Putamen (tissue), 1 donor: Measurements from ENCODE around the gene SERPINA5.

ENCODE experiments used
- DNase-seq: peaks from one replicate; pipeline ENCODE4 v3.0.0-alpha.2; 2016; ENCODE audit warnings: low spot score

The SERPINA5 gene, protein sequence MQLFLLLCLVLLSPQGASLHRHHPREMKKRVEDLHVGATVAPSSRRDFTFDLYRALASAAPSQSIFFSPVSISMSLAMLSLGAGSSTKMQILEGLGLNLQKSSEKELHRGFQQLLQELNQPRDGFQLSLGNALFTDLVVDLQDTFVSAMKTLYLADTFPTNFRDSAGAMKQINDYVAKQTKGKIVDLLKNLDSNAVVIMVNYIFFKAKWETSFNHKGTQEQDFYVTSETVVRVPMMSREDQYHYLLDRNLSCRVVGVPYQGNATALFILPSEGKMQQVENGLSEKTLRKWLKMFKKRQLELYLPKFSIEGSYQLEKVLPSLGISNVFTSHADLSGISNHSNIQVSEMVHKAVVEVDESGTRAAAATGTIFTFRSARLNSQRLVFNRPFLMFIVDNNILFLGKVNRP

DNA sequence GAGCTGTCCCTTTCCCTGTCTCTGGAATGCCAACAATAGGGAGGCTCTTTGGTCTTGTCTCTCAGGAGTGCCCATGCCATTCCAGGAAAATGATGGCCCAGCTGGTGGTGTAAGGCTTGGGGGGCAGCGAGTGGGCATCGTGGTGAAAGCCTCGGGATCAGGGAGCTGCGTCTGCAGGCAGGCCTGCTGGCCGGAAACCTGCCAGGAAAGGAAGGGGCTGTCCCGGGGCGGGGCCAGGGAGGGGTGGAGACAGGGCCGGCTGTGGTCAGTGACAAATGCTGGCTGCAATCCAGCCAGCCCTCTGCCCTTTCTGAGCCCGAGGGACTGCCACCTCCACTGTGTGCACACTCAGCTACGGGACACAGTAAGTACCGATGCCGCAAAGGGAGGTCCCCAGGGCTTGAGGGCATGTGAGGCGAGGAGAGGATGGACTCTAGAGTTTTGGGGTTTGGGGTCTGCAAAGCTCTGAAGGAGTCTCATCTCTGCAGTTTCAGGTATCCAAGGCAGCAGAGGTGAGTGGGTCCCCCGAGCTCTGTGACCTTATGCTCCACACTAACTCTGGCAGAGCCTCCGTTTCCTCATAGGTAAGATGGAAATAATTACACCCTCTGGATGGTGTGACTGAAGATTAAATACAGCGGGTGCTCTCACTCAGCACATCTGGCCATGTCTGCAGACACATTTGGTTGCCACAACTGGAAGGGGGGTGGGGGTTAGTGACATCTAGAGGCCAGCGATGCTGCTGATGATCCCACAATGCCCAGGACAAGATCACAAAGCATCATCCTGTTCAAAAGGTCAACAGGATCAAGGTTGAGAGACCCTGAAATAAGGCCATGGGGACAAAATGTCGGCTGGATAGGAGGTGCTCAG is at the start of gene SERPINA5:
Gene SERPINA5, plus strand, starts transcription at position 300 of the 873 bp plus-strand sequence. CDS start 5,937 bp downstream, outside the sequence.
- DNase-seq: no peak

DNA sequence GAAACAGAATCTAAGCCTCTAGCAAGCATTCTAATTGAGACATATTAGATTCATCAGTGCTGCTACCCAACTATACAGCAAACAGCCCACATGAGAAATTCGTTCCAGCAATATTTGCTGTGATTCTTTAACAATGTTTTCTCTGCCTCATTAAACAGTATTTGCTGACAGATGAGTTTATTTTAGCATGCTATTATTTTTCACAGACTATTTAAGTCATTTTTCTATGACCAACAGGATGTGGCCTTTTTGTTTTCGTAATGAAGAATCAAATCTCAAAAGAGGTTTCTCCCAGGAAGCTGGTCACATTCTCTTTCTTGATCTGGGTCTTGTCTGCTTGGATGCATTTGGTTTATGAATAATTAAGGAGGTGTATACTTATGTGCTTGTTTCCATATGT is 48.8 kb upstream of the SERPINA5 start:
- DNase-seq: no peak

DNA sequence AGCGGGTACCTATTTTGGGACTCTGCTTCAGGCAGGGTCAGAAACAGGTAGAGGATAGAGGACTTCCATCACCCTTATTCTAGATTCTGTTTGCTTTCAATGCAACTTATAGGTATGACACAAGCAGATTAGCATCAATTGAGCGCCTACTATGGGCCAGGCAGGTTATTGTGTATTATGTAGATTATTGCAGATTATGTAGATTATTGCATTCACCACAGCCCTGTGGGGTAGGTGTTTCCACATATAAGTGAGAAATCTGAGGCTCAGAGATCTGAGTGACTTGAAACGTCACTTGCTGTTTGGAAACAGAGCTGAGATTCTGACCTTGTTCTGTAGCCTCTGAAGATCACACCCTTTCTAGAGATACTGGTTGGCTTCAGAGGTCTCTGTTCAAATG is 45.7 kb upstream of the SERPINA5 start:
- no peak for DNase-seq

DNA sequence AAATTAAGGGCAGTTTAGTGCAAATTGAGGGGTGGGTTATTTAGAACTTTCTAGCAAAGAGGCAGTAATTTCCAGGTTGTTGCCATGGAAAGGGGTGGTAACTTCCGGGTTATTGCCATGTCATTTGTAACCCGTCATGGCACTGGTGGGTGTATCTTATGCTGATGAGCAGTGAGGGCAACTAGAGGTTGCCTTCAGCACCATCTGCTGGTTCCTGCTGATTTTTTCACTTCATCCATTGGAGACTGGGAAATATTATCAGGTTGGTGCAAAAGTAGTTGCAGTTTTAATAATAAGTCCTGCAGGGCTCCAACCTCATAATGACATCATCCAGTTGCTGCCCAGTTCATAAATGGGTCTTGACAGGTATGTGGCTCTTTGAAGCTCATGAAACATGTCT is 44.4 kb upstream of the SERPINA5 start:
- DNase-seq: no peak

DNA sequence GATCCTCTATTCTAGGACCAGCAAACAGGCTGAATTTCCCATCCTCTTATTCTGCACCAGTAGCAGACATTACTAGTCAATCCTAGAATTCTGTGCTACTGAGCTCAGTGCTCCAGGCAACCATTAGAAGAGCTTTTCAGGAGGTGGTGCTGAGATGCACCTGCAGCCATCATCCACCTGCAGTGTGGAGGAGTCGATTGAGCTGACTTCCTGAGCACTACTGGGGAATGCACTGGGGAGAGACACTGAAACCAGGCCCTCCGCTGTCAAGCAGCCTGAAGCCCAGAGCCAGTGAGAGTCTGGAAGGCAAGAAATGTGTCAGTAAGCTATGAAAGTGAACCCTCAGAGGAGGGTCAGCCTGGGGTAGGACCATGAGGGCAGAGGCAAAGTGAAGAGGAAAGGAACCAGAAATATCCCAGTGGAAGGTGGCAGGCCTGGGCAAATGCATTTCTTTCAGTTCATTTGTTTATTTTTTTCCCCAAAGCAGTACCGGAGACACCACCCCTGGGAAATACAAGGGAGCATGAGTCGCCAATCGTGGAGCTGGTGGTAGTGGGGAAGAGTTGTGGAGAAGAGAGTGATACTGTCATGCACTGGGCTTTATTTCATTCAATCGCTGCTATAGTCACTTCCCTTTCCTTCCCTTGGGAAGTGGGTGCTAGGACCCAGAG is 43.0 kb upstream of the SERPINA5 start:
- no peak for DNase-seq

DNA sequence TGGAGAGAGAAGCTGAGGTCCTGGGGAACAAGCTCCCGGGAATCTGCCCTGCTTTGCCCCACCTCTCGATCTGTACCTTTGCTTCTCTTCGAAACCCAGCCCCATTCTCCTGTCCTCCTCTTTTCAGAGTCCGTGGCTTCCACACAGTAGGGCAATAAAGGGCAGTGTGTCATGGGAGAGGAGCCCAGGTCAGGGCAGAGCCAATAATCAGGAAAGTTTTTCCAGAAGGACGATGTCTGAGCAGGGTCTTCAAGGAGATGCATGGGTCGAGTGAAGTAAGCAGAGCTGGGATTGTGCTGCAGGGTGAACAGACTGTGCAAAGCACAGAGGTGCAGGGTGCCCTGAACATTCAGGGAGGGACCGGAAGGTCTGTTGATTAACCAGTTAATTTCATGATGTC is 42.0 kb upstream of the SERPINA5 start:
- DNase-seq: no peak

DNA sequence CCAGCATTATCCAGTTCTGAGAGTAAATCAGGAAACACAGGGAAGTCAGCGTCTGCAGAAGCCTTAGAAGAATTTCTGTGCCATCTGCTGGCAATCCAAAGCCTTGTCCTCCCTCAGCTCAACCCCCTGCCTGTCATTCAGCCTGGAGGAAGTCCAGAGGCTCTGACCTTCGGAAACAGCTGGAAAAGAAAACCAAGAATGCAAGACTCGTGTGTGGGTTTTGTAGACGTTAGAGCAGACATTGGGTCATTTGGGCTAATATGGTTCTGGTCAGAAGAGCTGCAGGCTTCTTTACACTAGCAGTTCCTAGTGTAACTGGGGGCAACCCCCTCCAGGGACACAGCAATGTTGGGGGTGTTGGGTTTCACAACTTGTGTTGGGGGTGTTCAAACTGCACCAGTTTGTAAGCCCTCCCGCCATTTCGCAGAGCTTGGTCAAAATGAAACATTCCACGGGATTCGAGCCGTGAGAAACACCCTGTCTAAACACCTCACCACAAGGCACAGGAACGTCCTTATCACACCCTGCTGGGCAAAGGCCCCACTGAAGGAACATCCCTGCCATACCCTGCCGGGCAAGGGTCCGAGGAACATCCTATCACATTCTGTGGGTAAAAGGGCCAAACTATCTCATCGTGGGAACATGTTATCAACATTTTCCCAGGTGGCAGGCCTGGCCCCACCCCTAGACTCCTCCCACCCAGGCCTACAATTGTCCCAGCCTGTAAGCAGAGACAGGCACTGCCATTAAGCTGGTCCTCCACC is 41.0 kb upstream of the SERPINA5 start:
- no peak for DNase-seq

DNA sequence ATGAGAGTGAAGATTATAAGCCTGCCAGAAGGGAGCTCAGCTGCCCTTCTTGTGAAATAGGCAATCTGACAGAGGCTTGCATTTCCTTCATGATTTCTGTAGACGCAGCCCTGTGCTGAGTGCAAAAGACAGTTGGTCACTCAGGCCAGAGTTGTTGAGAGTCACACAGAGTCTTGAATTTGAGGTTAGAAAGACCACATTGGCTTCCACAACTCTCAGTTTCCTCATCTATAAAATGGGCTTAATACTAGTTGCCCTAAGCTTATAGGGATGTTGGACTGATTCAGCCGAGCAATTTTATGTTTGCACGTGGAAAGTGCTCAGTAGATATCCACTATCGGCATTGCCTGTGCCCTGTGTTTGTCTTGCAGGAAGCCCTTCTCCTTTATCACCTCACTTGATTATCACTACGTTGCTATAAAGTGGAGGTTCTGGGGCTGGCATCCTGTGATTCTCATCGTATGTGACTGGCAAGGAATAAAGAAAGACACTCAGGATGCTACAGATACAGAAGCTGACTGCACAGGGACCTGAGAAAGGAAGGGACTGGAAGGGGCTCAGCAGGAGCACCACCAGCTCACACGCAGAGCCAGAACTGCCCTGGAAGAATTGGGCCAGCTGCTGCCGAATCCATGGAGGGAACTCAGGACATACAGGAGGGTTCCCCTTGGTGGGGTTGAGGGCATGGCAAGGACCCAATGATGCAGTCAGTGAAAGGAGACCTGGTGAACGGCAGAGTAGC is 39.8 kb upstream of the SERPINA5 start:
- DNase-seq: no peak

DNA sequence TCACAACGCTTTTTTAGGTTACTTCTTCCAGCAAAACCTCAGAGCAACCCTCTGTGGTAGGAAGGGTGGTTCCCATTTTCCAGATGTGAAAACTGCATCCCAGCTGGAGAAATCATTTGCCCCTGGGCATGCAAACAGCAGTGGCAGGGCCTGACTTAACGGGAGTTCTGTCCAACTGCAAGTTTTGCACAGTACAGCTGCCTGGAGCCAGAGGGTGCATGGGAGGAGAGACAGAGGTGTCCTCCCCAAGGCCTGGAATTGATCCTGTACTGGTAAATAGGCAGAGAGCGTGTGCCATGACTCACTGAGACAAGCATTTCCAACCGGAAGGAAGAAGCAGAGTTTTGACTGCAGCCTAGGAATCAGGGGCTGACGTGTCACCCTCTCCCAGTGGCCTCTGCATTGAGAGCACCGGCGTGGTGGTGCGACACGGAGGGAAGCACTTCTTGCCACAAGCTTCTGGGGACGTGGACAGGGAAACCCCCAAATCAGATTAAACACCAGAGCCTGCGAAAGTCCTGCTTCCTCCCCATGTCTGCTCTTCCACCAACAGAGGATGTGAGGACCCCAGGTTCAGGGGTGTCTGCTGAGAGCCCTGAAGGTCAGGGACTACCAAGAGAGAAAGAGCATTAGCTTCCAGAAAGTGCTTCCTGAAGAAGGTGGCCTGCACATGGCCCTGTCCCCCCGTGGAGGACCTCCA is 39.0 kb upstream of the SERPINA5 start:
- no peak for DNase-seq

DNA sequence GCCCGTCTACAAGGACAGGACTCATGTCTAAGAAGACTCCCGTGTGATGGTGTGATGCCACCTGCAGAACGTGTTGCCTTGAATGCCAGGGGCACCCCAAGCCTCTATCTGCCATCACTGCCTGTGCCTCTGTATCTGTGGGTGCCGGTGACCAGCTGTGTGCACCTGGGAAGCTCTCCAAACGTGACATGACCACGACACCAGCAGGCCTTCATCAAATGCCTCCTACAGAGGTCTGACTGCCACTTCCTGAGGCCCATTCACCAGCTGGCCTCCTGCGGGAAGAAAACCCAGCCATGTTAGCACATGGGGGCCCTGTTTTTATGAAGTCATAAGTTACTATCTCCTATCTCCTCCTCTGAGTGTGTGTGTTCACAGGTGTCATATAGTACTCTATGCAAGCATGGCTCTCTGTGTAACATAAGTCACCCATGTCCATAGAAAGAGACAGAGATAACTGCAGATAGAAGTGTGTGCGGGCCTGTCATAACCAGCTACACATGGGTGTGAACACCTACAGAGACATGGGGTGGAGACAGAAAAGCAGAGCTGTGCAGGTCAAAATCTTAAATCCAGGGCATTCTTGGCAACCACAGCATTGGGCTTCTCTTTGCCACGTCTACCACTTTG is 38.3 kb upstream of the SERPINA5 start:
- no peak for DNase-seq

DNA sequence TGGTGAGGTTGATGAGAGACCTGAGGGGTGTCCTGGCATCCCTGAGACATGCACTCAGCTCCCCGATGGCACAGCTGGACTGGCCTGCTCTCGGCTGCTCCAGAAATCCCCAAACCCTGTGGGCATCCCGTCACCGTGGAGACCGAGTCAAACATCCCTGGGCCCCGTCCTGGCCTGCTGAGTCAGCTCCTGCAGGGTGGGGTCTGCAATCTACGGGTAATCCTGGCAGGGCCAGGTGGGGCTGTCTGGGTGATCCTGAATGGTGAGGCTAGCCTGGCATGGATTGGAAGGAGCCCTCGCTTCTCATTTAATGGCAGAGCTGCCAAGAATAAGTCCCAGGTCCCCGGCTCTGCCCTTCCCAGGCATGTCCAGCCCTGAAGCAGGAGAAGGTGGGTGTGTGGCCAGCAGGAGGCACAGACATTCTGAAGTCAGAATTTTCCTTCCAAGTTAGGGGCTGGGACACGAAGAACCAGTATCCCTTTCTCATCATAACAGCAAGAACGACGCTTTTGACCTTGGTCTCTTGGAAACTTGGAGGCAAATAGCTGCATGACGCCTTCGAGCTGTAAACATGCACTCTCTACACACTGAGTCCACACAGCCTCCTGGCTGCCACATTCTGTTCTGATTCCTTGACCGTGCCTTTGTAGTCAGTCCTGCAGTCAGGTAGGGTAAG is 37.6 kb upstream of the SERPINA5 start:
- no peak for DNase-seq

DNA sequence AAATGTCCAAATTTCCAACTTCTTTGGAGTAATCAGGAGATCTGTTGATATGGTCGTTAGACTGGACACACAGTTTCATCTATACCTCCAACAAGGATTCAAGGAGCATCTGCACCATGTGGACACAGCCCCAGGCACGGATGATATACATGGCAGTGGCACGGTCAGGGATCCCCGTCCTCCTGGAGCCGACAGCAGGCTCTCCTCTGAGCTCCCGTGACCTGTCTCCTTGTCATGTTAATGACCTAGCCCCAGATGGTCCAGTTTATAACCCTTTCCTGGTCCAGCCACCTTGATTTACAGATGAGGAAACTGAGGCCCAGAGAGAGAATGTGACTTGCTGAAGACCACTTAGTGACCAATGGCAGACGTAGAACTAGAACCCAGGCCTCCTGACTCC is 36.5 kb upstream of the SERPINA5 start:
- no peak for DNase-seq

DNA sequence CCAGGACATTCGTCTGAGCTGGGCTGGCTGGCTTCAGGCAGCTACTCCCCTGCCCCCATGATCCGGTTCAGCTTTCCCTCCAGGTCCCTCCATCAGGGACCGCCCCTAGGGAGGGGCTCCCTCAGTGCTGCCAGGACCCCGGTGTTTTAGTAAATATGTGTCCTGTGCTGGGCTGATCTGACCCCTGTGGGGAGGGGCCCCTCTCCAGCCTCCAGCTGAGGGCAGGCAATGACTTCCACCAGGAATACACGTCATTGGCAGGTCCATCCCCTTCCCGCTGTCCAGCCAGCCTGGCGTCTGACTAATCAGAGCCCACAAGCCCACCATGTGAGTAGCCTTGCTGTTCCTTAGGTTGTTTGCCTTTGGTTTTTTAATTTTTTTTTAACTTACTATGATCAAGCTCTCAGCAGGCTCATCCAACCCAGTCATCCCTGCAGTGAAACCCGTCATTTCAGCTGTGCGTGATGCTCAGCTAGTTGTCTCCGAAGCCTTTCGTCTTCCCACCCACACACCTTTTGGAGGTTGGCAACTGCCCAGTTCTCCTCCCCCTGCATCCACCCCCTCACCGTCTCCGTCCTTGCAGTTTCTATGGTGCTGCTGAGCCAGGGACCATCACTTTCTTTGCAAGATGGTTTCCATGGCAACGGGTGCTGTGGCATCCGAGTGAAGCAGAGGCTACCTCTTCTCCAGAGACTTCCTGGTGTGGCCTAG is 35.9 kb upstream of the SERPINA5 start:
- peak; percentile 8 for DNase-seq

DNA sequence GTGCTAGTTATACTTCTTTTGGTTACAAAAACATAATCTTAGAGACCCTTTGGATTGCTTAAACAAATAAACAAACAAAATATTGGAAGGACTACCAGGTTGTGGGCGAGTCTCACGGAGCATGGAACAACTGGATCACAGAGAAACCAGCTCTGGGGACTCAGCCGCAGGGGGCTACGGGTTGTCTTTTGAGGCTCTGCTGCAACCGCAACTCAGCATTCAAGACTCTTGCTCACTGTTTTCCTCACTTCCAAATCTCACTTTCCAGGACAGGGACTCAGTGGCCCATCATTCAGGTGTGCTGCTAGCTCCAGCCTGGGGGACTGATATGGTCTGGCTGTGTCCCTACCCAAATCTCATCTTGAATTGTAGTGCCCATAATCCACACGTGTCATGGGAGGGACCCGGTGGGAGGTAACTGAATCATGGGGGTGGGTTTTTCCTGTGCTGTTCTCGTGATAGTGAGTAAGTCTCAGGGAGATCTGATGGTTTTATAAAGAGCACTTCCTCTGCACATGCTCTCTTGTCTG is 34.0 kb upstream of the SERPINA5 start:
- no peak for DNase-seq

DNA sequence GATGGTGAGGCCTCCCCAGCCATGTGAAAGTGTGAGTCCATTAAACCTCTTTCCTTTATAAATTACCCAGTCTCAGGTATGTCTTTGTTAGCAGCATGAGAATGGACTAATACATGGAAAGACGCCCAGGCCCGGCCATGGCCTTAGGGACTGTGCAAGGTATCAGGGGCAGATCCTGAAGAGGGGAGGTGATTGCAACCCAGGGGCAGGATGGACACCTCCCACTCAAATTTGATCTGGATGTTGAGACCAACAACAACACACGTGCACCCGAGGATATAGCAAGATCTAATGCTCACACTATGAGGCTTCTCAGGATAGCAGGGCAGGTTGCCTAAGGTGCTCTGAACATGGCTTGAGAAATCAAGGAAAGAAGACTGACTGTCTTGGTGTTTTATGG is 33.5 kb upstream of the SERPINA5 start:
- DNase-seq: no peak

DNA sequence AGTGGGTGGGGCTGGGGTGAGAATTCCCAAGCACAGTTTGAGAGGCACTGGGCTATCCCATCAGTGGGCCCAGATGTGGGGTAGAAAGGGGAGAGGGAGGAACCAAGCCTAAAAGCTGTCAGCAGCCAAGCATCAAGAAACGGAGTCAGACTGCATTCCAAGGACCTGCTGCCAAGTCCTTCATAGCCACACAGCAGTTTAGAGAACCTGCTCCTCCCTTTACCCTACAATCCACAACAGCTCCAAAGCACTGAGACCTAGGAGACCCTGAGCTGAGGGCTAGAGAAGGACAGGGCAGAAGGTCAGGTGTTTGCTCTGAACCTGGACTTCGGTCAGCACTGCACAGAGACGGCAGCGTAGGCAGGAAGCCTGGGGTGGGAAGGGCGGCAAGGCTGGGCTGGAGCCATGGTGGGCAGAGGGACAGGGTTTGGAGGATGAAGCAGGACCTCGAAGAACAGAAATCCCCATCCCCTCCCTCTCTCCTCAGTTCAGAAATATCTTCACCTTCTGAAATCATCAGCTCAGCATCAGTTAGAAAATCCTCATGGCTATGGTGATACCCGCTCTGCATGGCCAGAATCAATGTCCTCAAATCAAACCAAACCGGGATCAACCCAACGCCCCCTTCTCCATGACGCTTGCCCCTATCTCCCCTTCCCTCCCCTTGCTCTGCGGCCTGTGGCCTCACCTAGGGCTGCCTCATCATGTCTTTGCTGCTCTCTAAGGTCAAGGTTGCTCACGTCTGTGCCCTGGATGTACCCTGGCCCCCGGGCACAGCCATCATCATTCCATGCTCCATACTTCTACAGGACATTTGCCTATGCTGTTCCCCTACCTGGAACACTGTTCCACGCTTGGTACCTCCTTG is 32.9 kb upstream of the SERPINA5 start:
- no peak for DNase-seq
